Stimulated activated effector memory CD8-positive, alpha-beta T cell treated with anti-CD3 and anti-CD28 coated beads, Interleukin-12 subunit alpha, Interleukin-12 subunit beta, amount 100 ng/mL, for 72 hours (primary cell): ENCODE measurements around the gene NEK6.

Experiments used
- ATAC-seq: fragments of 150-1000 bp; cut with Tn5 transposase; 2 replicates; pipeline ENCODE4 v1.10.0; 2021
- DNase-seq, 2 donors: peaks; one replicate each; pipeline ENCODE4 v3.0.0; 2021 to 2022; ENCODE audit warnings: low spot score in 2 of 2
- H3K27ac Mint-ChIP-seq: one replicate; pipeline ENCODE4 v1.8.0; 2022; ENCODE audit warnings: mild to moderate bottlenecking, mixed read lengths
- H3K36me3 Mint-ChIP-seq: one replicate; pipeline ENCODE4 v1.8.0; 2022; ENCODE audit warnings: mild to moderate bottlenecking, mixed read lengths
- H3K4me1 Mint-ChIP-seq: one replicate; pipeline ENCODE4 v1.8.0; 2022; ENCODE audit warnings: mixed read lengths
- H3K4me3 Mint-ChIP-seq: one replicate; pipeline ENCODE4 v1.8.0; 2022; ENCODE audit warnings: mild to moderate bottlenecking, mixed read lengths
- H3K9me3 Mint-ChIP-seq: one replicate; pipeline ENCODE4 v1.8.0; 2022; ENCODE audit warnings: mixed read lengths

Gene NEK6

DNA sequence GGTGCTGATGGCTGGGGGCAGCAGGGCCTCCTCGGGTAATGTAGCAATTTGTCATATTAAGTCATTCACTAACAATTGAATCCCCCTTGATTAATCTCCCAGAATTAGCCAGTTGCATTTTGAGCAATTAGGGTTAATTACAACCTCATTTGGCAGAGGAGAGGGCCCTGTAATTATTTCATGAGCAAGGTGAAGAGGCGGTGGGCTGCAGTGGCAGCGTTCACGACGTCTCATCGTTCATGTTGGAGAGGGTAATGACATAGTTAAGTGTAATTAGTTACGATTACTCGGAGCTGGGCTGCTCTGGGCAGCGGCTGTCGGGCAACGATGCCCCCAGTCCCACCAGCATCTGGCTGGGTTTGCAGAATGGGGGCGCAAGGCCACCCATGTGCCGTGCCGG, 46.0 kb downstream of the NEK6 start:
- no peaks in the 10 kb centered on the region for H3K9me3 Mint-ChIP-seq
- peaks cover 42% of the 10 kb centered on the region for H3K4me1 Mint-ChIP-seq
- ATAC-seq = no peak
- peaks cover 16% of the 10 kb centered on the region for H3K36me3 Mint-ChIP-seq
- DNase-seq = no peak
- H3K4me3 Mint-ChIP-seq = no peak overlapping the region
- H3K27ac Mint-ChIP-seq = no peak overlapping the region

DNA sequence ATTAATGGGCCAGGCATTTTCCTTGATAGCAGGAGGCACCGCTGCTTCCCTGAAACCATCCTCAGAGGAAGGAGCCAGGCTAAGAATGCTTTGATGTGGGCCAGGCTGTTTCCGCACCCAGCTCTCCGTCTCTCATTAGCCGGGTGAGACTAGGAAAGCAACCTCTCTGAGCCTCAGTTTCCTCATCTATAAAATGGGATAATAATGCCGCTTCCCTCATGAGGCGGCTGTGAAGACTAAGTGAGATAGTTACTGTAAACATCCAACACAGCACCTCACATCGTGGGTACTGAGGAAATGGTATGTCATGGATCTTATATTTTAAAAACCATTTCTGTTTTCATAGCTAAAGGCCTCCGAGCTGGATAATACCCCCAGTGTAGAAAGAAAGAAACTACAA, 46.5 kb downstream of the NEK6 start:
- H3K4me3 Mint-ChIP-seq = no peak overlapping the region
- no peaks in the 10 kb centered on the region for H3K9me3 Mint-ChIP-seq
- peaks cover 16% of the 10 kb centered on the region for H3K36me3 Mint-ChIP-seq
- ATAC-seq (no peak), DNase-seq (no peak)
- peaks cover 38% of the 10 kb centered on the region for H3K4me1 Mint-ChIP-seq
- H3K27ac Mint-ChIP-seq = no peak overlapping the region

DNA sequence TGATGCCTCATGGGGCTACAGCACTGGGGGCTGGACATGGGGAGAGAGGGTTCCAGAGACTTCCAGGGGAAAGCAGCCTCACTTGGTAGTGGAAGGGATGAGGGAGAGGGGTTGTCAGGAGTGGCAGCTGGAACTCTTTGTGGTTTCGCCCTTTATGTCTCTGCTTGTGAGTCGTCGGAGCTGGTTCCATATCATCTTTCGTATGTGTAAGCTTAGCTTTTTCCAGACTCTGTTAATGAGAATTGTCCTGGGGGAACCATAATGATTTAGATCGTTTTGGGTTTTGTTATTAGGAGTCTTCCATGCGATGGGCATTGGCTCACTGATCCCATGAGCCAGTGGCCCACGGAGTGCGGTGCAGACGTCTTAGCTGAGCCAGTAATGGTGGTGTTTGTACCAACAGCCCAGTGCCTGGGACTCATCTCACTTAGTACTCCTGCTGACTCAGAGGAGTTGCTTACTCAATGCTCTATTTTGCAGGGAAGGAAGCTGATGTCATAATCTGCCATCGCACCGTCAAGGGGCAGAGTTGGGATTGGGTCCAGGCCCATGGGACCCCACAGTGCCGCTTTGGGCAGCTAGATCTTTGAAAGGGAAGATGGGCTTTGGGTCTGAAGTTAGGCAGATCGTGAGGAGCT, 48.5 kb downstream of the NEK6 start:
- DNase-seq (no peak), ATAC-seq (peak; percentile 75)
- H3K27ac Mint-ChIP-seq = peak overlapping the region; percentile 66

DNA sequence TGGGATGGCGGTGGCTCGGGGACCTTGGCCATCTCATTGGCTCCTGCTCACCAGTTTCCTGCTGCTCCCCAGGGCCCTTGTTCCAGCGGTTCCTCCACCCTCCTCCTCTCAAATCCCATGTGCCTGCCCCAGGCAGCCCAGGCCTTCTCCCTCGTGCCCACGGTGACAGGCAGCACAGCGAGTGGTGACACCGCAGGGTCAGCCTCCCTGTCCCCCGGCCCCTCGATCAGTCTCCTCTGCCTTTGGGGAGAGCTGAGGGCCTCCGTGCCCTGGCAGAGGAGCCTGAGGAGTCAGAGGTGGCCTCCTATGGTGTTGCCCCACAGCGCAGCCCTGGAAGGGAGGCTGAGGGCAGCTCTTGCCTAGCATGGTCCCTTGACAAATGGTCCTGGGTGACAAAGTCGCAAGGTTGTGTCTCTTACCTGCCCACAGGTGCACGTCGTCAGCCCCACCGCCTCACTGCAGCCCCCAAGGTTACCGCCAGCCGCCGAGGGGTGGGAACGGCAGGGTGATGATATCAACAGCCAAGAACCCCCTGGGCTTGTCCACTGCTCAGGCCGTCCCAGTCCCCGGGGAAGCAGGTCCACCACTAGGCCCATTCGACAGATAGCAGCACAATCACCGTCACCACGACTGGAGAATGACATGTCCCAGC, 49.8 kb downstream of the NEK6 start:
- Mint-ChIP-seq H3K4me3 (no peak overlapping the region), H3K27ac (no peak overlapping the region), H3K4me1 (peaks cover 26% of the 10 kb centered on the region), H3K36me3 (peaks cover 15% of the 10 kb centered on the region), H3K9me3 (no peaks in the 10 kb centered on the region)
- DNase-seq = no peak
- ATAC-seq = no peak

More for the DNA sequence above, 48.5 kb downstream of the NEK6 start:
- Mint-ChIP-seq H3K36me3 (peaks cover 16% of the 10 kb centered on the region), H3K4me3 (no peak overlapping the region), H3K9me3 (no peaks in the 10 kb centered on the region), H3K4me1 (peaks cover 26% of the 10 kb centered on the region)

DNA sequence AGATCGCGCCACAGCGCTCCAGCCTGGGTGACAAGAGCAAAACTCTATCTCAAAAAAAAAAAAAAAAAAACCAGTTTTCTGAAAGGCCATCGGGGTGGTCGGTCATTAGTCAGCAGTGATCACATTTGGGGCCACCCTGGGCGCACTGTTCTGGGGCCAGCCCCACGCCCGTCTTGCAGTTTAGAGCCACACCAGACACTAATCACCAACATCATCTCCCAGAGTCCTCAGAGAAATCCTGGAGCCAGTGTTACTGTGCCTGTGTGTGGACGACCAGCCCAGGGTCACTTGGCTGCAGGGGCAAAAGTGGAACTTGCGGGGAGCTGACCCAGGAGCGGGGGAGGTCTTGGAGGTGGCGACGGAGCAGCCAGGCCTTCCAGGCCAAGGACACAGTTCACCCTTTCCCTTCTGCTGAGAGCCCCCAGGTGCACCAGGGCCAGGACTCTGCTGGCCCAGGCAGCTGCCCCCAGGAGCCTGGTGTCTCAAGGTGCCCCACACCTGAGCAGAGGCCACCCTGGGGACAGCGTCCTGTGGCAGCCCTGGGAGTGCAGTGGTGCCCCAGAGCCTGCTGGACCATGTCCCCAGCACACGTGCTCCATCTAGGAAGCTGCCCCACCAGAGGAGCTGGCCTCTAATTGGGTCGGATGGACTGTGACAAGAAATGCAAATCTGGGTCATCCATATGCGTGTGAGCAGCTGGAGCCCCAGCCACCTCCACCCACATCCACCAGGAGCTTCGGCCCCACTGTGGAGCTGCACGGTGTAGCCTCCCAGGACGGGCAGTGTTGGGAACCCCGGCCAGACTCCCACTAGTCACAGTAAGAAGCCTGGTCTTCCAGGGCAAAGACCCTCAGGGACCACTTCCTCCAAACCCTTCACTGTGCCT, 51.1 kb downstream of the NEK6 start:
- ATAC-seq (no peak), DNase-seq (no peak)
- no peaks in the 10 kb centered on the region for H3K9me3 Mint-ChIP-seq
- no peak overlapping the region for H3K4me3 Mint-ChIP-seq
- H3K27ac Mint-ChIP-seq = no peak overlapping the region
- H3K4me1 Mint-ChIP-seq = peaks cover 22% of the 10 kb centered on the region
- H3K36me3 Mint-ChIP-seq = peaks cover 6% of the 10 kb centered on the region

DNA sequence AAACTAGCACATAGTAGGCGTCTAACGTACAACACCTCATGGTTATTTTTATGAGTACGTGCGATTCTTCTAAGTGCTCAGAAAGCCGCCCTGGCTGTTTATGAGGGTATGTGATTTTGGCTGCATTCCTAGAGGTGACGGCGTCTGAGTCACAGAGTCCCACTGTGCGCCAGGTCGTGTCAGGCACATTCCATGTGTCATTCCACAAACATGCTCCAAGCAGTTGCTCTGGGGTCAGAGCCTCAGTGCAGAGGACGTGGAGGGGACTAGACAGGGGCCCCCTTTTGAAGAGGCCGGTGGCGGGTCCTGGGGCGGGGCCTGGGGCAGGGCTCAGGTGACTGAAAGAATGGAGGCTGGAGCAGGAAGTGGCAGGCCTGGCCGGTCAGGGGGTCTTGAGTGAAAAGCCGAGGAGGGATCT, 51.9 kb downstream of the NEK6 start:
- ATAC-seq = no peak
- Mint-ChIP-seq H3K4me1 (peaks cover 22% of the 10 kb centered on the region), H3K27ac (no peak overlapping the region), H3K4me3 (no peak overlapping the region), H3K36me3 (peaks cover 12% of the 10 kb centered on the region), H3K9me3 (no peaks in the 10 kb centered on the region)
- DNase-seq = no peak

DNA sequence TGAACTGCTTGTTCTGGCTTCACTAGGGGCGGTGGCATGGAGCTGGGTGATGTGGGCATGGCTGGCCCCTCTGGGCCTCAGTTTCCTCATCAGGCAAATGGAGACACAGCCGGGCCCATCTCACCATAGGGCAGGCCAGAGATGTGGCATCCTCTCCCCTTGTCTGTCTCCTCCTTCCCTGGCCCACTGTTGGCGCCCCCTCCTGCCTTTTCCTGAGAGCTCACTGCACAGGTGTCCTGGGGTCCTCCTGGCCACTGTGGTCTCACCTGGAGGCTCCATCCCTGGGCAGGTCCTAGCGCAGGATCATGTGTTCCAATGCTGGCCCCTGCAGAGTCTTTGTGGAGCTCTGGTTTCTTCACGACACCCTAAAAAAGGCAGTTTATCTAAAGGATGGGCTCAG, 53.5 kb downstream of the NEK6 start:
- Mint-ChIP-seq H3K36me3 (peaks cover 15% of the 10 kb centered on the region), H3K4me1 (peaks cover 8% of the 10 kb centered on the region), H3K9me3 (no peaks in the 10 kb centered on the region), H3K4me3 (no peak overlapping the region), H3K27ac (peak overlapping the region; percentile 55)
- ATAC-seq (no peak), DNase-seq (no peak)

DNA sequence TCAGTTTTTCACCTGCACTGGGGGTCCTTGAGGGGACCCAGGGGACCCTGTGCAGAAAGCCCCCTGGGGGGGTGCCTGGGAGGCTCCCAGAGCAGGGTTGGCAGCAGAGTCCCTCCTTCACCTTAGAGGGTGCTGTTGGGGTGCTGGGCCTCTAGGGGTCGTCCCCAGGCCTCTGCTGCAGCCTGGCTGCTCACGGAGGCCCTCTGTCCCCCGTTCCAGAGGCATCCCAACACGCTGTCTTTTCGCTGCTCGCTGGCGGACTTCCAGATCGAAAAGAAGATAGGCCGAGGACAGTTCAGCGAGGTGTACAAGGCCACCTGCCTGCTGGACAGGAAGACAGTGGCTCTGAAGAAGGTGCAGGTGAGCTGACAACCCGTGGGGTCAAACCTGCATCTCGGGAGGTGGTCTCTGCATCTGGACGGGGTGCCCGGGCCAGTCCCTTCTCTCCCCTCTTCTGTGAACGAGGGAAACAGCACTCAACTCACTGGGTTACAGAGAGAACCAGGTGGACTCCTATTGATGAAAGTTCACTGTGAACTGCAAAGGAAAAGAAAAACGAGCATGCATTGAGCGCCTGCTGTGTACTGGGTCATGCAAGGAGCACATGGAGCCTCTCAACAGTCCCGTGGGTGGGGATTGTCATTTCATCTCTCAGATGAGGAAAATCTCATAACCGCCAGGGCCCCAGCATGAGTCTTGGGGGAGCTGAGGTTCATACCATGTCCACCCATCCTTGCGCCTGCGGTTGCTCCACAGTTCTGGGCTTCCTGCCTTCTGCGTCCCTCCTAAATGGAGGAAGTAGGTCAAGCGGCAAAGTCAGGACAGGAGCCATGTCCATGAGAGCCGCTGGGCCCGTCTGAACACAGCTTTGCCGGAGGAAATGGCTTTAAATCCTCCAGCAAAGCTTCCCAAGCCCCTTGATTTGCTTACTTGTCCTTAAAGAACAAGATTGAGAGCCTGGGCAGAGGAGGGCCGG, 54.8 kb downstream of the NEK6 start:
- no peak overlapping the region for H3K4me3 Mint-ChIP-seq
- no peak for DNase-seq
- ATAC-seq = no peak
- H3K36me3 Mint-ChIP-seq = peaks cover 15% of the 10 kb centered on the region
- H3K4me1 Mint-ChIP-seq = peaks cover 5% of the 10 kb centered on the region
- H3K27ac Mint-ChIP-seq = no peak overlapping the region
- H3K9me3 Mint-ChIP-seq = no peaks in the 10 kb centered on the region

DNA sequence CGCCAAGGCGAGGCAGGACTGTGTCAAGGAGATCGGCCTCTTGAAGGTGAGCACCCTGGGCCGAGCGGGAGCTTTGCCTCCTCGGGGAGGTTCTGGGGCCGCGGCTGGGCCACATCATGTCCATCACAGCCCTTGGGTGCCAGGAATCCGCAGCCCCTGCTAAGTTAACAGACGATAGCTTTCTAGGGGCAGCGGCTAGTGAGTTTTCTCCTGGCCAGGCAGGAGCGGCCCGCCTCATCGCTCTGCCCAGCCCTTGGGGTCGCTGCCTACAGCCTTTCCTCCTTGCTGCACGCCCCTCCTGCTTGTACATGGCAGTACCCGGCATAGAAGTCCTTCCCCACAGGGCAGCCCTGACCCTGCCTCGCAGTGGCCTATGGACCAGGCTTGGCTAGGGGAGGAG, 56.2 kb downstream of the NEK6 start:
- ATAC-seq (no peak), DNase-seq (no peak)
- no peak overlapping the region for H3K4me3 Mint-ChIP-seq
- H3K36me3 Mint-ChIP-seq = peaks cover 15% of the 10 kb centered on the region
- H3K4me1 Mint-ChIP-seq = peaks cover 5% of the 10 kb centered on the region
- H3K9me3 Mint-ChIP-seq = no peaks in the 10 kb centered on the region
- H3K27ac Mint-ChIP-seq = no peak overlapping the region

DNA sequence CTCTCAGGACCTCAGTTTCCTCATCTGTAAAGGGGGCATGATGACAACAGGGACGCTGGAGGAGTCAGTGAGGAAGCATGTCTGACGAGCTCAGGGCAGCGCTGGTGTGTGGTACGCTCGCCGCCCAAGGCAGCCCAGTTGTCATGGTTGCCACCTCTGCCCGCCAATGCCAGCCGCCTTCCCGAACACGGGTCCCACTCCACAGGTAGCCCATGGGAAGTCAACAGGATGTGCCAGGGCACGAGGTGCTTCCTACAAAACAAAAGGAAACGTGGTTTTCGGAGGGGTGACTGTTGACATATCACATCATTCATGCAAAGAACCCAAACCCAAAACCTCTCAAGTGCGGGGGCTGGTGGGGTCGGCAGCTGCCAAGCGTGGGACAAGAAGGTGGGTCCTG, 58.1 kb downstream of the NEK6 start:
- H3K27ac Mint-ChIP-seq = no peak overlapping the region
- no peak for DNase-seq
- ATAC-seq = no peak
- peaks cover 20% of the 10 kb centered on the region for H3K36me3 Mint-ChIP-seq
- H3K4me1 Mint-ChIP-seq = peaks cover 16% of the 10 kb centered on the region
- no peaks in the 10 kb centered on the region for H3K9me3 Mint-ChIP-seq
- no peak overlapping the region for H3K4me3 Mint-ChIP-seq

DNA sequence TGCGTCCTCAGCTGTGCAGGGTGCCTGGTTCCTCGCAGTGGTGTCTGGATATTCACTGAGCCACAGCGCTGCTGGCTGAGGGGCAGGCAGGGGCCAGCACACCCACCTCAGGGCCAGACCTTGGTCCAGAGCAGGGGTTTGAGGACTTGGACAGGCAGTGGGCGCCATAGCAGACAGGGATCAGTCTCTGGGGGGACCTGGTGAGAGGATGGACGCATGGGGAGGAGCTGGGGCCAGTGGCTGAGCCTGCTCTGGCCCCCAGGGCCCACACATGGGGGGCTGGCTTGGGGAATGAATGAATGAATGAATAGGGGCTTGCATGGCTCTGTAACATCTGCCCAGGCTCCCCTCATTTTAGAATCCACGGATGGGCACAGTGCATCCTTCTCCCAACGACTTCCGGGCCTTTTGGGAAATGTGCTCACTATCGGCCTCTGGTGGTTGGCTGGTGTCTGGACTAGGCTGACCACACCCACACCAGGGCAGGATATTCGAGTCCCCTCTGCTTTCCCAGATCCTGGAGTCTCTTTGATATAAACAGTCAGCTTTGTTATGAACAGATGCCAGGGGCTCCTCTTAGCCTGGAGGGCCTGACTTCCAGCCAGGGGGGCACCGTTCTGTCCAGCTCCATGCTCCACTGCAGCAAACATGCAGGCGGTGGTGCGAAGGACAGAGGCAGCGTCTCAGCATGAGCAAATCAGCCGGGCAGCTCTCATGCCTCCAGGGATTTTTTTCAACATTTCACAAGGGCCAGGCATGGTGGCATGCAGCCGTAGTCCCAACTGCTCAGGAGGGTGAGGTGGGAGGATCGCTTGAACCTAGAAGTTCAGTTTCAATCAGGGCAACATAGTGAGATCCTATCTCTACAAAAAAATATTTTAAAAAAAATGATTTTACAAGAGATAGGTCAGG, 62.6 kb downstream of the NEK6 start:
- DNase-seq = peak; percentile 26 to 68
- ATAC-seq = peak; percentile 67
- Mint-ChIP-seq H3K27ac (no peak overlapping the region), H3K4me3 (no peak overlapping the region), H3K36me3 (peaks cover 18% of the 10 kb centered on the region), H3K4me1 (peaks cover 12% of the 10 kb centered on the region), H3K9me3 (no peaks in the 10 kb centered on the region)

DNA sequence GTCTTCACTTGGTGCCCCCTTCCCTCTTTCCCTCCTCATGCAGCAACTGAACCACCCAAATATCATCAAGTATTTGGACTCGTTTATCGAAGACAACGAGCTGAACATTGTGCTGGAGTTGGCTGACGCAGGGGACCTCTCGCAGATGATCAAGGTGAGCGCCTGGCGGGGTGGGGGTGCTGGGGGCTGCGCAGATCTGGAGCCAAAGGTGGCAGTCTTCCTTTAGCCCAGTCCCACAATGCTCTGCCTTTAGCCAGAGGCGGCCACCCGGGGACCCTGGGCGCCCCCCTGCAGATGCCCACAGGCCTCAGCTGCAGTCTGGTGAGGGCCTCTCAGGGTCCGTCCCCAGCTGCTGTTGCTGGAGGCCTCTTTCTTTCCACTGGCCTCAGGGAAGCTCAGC, 63.7 kb downstream of the NEK6 start:
- Mint-ChIP-seq H3K27ac (no peak overlapping the region), H3K36me3 (peaks cover 10% of the 10 kb centered on the region), H3K4me1 (peaks cover 12% of the 10 kb centered on the region), H3K4me3 (no peak overlapping the region), H3K9me3 (no peaks in the 10 kb centered on the region)
- no peak for DNase-seq
- no peak for ATAC-seq

DNA sequence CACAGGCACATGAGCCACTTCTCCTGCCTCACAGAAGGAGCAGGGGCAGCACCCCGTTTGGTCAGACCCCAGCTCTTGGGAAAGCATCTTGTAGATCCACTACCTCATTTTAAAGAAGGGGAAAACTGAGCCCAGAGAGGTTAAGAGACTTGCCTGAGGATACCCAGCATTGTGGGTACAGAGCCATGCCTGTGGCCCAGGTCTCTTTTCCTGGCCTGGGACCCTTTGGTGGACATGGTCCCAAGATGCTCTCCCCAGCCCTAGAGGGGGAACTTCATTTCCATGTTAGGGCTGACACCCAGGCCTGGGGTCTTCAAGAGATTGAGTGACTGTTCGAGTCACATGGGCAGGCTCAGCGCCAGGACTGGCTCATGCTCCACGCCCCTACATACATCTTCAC, 64.2 kb downstream of the NEK6 start:
- H3K36me3 Mint-ChIP-seq = peaks cover 10% of the 10 kb centered on the region
- H3K9me3 Mint-ChIP-seq = no peaks in the 10 kb centered on the region
- peaks cover 12% of the 10 kb centered on the region for H3K4me1 Mint-ChIP-seq
- DNase-seq (no peak), ATAC-seq (no peak)
- H3K27ac Mint-ChIP-seq = peak overlapping the region; percentile 45
- no peak overlapping the region for H3K4me3 Mint-ChIP-seq
